Loucy (cell line): ENCODE results near the gene SLC27A2.

Experiments
- EZH2phosphoT487 ChIP-seq: fragments of 200-600 bp; IDR thresholded peaks from 2 replicates; pipeline ENCODE4 v1.6.1; 2018; ENCODE audit warnings: antibody characterized with exemption, mild to moderate bottlenecking, moderate library complexity, borderline replicate concordance
- TF ChIP-seq, protein P1 (sequence below): fragments of 200-600 bp; sonication (generic); conservative IDR thresholded peaks from 2 replicates; pipeline ENCODE4 v1.5.1; 2014; ENCODE audit warnings: mild to moderate bottlenecking, antibody characterized with exemption, low read length

DNA sequence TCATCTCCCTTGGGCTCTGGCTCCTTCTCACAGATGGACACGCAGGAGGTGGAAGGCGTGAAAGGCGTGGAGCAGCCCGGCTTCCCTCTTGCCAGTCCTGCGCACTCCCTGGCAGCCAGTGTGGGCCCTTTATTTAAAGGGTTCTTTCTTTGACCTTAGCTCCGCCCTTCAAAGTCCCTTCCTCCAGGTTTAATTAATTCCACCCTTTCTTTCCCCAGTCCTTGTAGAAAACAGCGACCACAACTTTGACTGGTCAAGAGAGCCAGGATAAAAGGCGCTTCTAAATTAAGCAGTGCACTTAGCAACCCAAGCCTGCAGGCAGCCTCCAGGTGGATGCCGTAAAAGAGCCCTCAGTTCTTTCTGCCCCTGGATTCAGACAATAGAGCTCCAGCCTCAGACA is 83.6 kb downstream of the SLC27A2 start, which contains the start of gene HDC:
- TF ChIP-seq, protein P1, sequence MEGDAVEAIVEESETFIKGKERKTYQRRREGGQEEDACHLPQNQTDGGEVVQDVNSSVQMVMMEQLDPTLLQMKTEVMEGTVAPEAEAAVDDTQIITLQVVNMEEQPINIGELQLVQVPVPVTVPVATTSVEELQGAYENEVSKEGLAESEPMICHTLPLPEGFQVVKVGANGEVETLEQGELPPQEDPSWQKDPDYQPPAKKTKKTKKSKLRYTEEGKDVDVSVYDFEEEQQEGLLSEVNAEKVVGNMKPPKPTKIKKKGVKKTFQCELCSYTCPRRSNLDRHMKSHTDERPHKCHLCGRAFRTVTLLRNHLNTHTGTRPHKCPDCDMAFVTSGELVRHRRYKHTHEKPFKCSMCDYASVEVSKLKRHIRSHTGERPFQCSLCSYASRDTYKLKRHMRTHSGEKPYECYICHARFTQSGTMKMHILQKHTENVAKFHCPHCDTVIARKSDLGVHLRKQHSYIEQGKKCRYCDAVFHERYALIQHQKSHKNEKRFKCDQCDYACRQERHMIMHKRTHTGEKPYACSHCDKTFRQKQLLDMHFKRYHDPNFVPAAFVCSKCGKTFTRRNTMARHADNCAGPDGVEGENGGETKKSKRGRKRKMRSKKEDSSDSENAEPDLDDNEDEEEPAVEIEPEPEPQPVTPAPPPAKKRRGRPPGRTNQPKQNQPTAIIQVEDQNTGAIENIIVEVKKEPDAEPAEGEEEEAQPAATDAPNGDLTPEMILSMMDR, result no peak
- no peak for TF ChIP-seq EZH2phosphoT487
